GM04503 (cell line): ENCODE measurements around the gene AKR1C8.
"Not testable (repeated sequence)": the region's sequence is repeated elsewhere in the genome, so short reads cannot be mapped to it uniquely, and the experiment has no call there.

ENCODE experiments used
- DNase-seq: peaks from one replicate; pipeline ENCODE4 v3.0.0-alpha.2; 2012; ENCODE audit warnings: low read depth

The AKR1C8 gene

GRCh38 chr10:5165738-5166137 is 19.2 kb downstream of the AKR1C8 start:
- no peak for DNase-seq

- no peak for DNase-seq
These were observed 21.5 kb downstream of the AKR1C8 start for GRCh38 chr10:5163487-5163886.

- no peak for DNase-seq
These were observed 25.8 kb downstream of the AKR1C8 start for GRCh38 chr10:5159126-5159525.

GRCh38 chr10:5157501-5157900 is 27.4 kb downstream of the AKR1C8 start:
- no peak for DNase-seq

- no peak for DNase-seq
These were observed 29.0 kb downstream of the AKR1C8 start for GRCh38 chr10:5155951-5156350.

- DNase-seq: no peak
These were observed 33.9 kb downstream of the AKR1C8 start for GRCh38 chr10:5151076-5151475.

GRCh38 chr10:5148678-5149032 is 36.3 kb downstream of the AKR1C8 start:
- no peak for DNase-seq

GRCh38 chr10:5147981-5148677 is 36.8 kb downstream of the AKR1C8 start:
- DNase-seq: no peak

GRCh38 chr10:5147255-5147980 is 37.5 kb downstream of the AKR1C8 start:
- no peak for DNase-seq

- no peak for DNase-seq
These were observed 38.1 kb downstream of the AKR1C8 start for GRCh38 chr10:5146920-5147254.

- no peak for DNase-seq
These were observed 41.8 kb downstream of the AKR1C8 start for GRCh38 chr10:5143137-5143536.

- no peak for DNase-seq
These were observed 42.8 kb downstream of the AKR1C8 start for GRCh38 chr10:5142199-5142598.

- not testable (repeated sequence) for DNase-seq
These were observed 47.3 kb downstream of the AKR1C8 start for GRCh38 chr10:5137699-5138098.

- no peak for DNase-seq
These were observed 48.4 kb downstream of the AKR1C8 start for GRCh38 chr10:5136468-5137087.

GRCh38 chr10:5135581-5135980 is 49.4 kb downstream of the AKR1C8 start:
- DNase-seq: no peak

GRCh38 chr10:5125315-5126044 is 59.5 kb downstream of the AKR1C8 start:
- DNase-seq: no peak

- no peak for DNase-seq
These were observed 61.1 kb downstream of the AKR1C8 start for GRCh38 chr10:5123886-5124285.

GRCh38 chr10:5119997-5120396 is 65.0 kb downstream of the AKR1C8 start:
- not testable (repeated sequence) for DNase-seq

GRCh38 chr10:5117026-5117425 is 67.9 kb downstream of the AKR1C8 start:
- no peak for DNase-seq

- no peak for DNase-seq
These were observed 68.3 kb downstream of the AKR1C8 start for GRCh38 chr10:5116621-5117020.

GRCh38 chr10:5109861-5110260 is 75.1 kb downstream of the AKR1C8 start:
- not testable (repeated sequence) for DNase-seq

GRCh38 chr10:5108658-5109416 is 76.1 kb downstream of the AKR1C8 start:
- DNase-seq: no peak
